KOPT-K1 (cell line): Measurements from ENCODE around the gene NR2C1.
"Not testable (repeated sequence)": the region's sequence is repeated elsewhere in the genome, so short reads cannot be mapped to it uniquely, and the experiment has no call there.

Experiments used
- H3K27ac ChIP-seq: fragments of 200-600 bp; sonication (generic); 2 replicates; pipeline ENCODE4 v1.5.1; 2016; ENCODE audit warnings: antibody characterized with exemption, mild to moderate bottlenecking, low read depth, low read length; ENCODE audit not compliant: poor library complexity, severe bottlenecking
- H3K36me3 ChIP-seq: fragments of 200-600 bp; sonication (generic); 2 replicates; pipeline ENCODE4 v1.5.1; 2017; ENCODE audit warnings: antibody characterized with exemption, mild to moderate bottlenecking, low read length, moderate library complexity; ENCODE audit not compliant: insufficient read depth
- H3K9me3 ChIP-seq: fragments of 200-600 bp; sonication (generic); 2 replicates; pipeline ENCODE4 v1.5.1; 2017; ENCODE audit warnings: antibody characterized with exemption, low read length, mild to moderate bottlenecking; ENCODE audit not compliant: insufficient read depth, poor library complexity, severe bottlenecking

NR2C1 gene

DNA sequence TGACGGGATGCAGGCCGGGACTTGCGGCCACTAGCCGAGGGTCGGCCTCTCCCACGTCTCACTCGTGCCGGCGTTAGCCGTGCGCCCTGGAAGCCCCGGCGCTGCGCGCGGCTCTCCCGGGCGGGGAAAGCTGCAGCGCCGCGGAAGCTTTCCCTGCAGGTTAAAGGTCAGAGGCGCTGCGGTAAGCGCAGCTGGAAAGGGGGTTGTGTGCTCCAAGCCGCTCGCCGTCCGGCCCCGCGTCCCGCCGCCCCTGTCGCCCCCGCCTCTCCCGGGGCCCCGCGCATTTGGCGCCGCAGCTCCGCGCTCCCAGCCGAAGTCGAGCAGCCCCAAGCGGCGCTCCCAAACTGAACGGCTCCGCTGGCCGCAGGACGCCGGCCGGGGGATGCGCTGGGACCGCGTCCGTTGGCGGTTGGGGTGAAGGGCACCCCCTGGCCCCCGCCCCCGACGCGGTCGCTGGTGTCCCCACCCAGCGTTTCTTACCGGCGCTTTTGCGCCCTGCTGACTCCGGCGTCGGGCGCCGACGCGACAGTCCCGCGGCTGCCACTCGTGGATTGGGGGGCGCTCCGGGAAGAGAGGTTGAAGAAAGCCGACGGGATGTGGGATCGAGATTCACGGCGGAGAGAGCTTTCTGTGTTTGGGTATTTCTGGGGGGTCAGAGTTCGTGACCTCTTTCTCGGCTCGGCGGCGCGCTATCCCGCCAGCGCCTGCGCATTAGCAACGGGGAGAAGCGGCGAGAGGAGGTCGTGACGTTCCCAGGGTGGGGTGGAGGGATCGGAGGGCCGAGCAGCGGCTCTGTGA is at the start of gene NR2C1:
Gene NR2C1, minus strand, starts transcription at position 719 of the 798 bp plus-strand sequence. CDS start 6,234 bp downstream, outside the sequence.
- H3K27ac ChIP-seq: peak within 1 kb of the TSS; percentile 87
- H3K36me3 ChIP-seq: peaks cover 36% of the 10 kb centered on the region
- no peaks in the 10 kb centered on the region for H3K9me3 ChIP-seq

DNA sequence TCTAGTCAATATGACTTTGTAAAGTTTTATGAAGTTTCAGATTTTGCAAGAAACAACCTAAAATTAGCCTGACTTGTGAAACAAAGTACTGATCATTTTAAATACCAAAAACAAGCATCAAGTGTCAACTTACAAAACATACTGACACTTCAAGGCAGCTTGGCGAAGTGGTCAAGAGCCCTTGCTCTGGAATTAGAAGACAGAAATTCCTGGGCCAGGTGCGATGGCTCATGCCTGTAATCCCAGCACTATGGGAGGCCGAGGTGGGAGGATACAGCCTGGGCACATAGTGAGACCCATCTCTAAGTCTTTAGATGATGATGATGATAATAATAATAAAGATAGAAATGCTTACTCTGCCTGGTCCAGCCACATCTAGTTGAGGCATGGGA is 45.4 kb upstream of the NR2C1 start:
- no peaks in the 10 kb centered on the region for H3K36me3 ChIP-seq
- no peak overlapping the region for H3K27ac ChIP-seq
- no peaks in the 10 kb centered on the region for H3K9me3 ChIP-seq

DNA sequence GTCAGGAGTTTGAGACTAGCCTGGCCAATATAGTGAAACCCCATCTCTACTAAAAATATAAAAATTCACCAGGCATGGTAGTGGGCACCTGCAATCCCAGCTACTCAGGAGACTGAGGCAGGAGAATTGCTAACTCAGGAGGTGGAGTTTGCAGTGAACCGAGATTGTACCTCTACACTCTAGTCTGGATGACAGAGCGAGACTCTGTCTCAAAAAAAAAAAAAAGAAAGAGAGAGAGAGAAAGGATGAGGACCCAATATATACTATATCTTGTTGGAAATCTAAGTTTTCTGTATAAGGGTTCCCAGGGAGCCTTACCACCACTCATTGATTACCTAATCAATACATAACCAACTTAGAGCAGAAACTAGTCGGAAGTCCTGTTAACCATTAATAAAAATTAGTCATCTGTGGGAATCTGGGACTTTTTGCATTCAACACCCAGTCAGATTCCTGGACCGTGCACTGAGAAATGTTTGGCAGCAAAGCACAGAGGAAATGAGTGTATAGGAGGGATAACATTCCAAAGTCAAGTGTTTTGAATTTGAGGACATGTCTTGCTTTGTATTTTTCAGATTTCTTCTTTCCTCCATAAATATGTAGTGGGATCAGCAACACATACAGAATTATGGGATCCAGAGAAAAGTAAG is 44.8 kb upstream of the NR2C1 start:
- no peak overlapping the region for H3K27ac ChIP-seq

DNA sequence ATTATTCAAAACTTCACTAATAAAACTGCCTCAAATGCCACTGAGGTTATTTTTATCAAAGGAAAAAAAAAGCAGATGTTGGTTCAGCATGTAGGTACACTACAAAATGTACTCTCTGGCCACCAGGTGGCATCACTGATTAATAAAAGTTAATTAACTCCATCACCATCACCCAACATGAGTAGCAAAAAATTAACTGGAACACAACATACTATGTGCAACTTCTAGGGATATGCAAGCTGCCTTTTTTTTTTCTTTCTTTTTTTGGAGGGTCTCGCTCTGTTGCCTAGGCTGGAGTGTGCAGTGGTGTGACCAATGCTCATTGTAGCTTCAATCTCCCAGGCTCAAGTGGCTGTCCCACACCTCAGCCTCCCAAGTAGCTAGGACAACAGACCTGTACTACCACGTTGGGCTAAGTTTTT is 43.8 kb upstream of the NR2C1 start:
- Histone ChIP-seq H3K36me3 (no peaks in the 10 kb centered on the region), H3K9me3 (no peaks in the 10 kb centered on the region), H3K27ac (no peak overlapping the region)

More for the DNA sequence above, 44.8 kb upstream of the NR2C1 start:
- no peaks in the 10 kb centered on the region for H3K9me3 ChIP-seq
- H3K36me3 ChIP-seq: no peaks in the 10 kb centered on the region

DNA sequence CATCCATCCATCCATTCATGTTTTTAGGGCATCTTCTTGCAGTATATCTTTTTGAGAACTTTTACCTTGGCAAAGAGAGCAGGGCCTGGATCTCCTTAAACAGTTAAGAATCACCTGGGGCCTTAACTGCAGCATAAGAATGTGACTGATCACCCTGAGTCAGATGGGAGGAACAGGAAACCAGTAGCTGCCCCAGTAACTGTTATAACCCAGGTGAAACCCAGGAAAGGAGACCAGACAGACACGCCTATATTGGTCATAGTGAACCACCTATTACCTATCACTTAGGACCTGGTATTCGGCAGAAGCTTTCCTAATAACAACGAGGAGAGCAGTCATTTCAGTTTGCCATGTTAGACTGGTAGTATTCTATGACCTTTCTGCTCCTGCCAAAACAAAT is 43.4 kb upstream of the NR2C1 start:
- Histone ChIP-seq H3K27ac (no peak overlapping the region), H3K36me3 (no peaks in the 10 kb centered on the region), H3K9me3 (no peaks in the 10 kb centered on the region)

DNA sequence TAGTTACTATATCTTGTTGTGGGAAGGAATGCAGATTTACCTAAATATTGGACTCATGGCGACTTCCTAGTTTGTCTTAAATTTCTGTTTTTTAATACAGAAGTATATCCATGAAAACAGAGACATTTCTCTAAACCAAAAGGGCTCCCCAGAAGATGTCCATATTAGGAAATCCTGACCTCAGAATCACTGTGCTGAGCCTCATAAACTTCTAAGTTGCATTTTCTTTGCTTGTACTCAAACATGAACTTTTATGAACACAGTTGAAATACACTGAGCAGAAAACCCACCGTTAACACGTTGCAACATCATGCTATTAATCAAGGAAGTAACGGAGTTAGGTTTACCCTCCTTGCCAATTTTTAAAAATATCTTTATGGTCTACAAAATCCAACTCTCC is 42.9 kb upstream of the NR2C1 start:
- Histone ChIP-seq H3K9me3 (no peaks in the 10 kb centered on the region), H3K27ac (no peak overlapping the region), H3K36me3 (no peaks in the 10 kb centered on the region)

DNA sequence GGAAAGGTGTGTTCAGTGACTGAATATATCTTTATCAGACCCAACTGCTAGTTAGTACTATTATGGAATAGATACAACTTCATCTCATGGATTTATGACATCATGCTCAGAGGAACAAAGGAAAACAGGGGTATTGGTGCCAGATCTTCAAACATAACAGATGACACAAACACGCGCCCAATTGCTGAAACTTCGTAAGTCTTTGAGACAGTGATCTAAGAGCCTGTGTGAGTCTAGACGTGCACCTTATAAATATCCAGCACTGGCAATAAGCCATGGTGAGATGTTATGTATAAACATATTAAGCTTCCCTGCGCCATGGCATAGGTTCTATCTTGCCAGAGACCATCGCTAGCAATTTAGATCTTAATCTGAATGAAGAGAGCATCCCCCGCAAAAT is 42.2 kb upstream of the NR2C1 start:
- no peaks in the 10 kb centered on the region for H3K36me3 ChIP-seq
- H3K27ac ChIP-seq: no peak overlapping the region
- H3K9me3 ChIP-seq: no peaks in the 10 kb centered on the region

DNA sequence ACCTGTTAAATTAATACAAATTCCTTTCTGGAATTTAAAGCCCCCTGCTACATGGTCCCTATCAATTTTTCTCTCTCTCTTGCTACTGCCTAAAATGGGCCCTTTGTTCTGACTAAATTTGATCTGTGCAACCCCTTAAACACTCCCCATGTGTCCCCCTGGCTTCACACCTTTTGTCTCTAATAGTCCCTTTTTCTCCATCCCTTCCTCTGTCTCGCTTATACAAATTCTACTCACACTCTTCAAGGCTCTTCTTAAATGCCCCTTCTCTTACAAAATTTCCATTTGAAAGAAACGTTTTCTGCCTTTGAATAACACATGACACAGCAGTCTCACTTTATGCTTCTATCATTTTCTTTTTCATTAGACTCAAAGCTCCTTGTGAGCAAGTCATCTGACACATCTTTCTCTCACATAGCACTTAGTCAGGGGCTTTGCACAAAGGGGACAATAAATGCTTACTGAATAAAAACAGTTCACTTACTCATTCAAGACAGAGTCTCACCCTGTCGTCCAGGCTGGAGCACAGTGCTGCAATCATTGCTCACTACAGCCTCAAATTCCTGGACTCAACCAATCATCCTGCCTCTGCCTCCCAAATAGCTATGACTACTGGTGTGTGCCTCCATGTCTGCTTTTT is 41.5 kb upstream of the NR2C1 start:
- no peak overlapping the region for H3K27ac ChIP-seq
- no peaks in the 10 kb centered on the region for H3K36me3 ChIP-seq
- H3K9me3 ChIP-seq: no peaks in the 10 kb centered on the region

DNA sequence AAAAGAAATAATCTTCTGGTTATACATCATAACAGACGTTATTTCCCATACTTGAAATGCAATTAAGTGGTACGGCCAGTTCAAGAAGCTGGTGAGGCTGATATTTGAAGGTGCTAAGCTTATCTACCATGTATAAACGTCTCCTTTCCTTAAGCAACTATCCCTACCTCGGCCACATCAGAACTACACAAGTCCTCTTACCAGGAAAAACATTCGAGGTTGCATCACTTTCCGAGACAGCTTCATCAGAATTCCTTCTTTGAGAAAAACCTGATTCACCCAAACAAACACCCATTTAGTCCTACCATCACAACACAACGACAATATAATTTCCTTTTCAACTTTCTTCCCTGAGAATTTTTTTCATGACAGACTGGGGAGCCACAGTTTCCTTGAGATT is 33.9 kb upstream of the NR2C1 start:
- Histone ChIP-seq H3K27ac (no peak overlapping the region), H3K36me3 (no peaks in the 10 kb centered on the region), H3K9me3 (no peaks in the 10 kb centered on the region)

DNA sequence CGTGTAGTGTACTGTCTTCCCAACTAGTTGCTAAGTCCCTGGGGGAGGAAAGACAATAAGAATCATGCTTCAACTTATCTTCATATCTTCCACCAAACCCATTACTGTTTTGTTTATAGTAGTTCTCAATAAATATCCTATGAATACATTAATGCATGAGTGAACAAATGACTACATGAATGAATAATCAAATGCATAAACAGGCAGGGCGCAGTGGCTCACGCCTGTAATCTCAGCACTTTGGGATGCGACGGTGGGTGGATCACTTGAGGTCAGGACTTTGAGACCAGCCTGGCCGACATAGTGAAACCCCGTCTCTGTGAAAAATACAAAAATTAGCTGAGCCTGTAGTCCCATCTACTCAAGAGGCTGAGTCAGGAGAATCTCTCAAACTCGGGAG is 32.1 kb upstream of the NR2C1 start:
- Histone ChIP-seq H3K36me3 (no peaks in the 10 kb centered on the region), H3K27ac (no peak overlapping the region), H3K9me3 (no peaks in the 10 kb centered on the region)

DNA sequence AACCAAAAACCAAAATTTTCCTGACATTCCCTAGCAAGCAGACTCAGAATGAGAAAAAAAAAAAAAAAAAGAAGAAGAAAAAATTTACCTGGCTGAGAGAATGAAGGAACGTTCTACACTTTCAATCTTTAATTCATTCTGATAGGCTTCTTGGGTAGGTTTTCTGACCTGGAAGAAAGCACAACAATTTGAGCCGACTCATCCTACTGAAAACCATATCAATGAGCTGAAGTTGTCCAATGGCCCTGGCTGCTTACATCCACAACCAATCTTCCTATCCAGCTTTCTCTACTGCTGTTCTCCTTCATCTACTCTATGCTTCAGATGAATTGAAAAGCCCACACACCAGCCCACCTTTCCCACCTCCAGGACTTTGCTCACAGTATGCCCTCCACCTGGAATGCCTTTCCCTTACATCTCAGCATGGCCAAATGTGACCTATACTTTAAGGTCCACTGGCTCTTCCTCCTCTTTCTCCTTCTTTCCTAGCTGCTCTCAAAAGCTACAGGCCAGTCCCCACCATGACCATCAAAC is 31.6 kb upstream of the NR2C1 start:
- no peak overlapping the region for H3K27ac ChIP-seq
- no peaks in the 10 kb centered on the region for H3K36me3 ChIP-seq
- no peaks in the 10 kb centered on the region for H3K9me3 ChIP-seq

DNA sequence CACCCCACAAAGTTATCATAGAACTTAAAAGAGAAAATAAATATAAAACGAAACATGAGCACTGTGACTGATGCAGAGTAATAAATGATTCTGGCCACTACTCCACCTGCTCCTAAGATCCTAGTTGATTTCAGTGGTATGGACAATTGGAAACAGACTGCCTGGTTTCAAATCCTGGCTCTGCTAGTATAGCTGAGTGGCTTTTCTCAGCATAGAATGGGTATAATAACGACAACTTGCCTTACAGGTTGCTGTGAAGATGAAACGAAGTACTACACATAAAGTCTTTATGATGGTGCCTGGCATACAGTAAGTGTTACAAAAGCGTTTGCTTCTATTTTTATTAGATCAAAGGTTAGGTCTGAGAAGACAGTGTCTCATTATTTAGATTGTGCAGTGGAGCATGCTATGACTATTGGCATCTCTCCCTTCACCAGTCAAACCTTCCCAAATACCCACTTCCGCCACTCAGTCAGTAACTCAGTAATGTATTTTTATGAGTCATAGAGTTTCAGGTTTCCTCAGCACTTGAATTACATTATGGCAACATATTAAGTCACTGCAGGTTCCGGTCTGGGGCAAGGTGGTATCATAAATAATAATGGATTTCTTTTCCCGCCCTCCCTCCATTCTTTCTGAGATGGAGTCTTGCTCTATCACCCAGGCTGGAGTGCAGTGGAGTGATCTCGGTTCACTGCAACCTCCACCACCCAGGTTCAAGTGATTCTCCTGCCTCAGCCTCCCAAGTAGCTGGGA is 29.7 kb upstream of the NR2C1 start:
- Histone ChIP-seq H3K36me3 (no peaks in the 10 kb centered on the region), H3K9me3 (no peaks in the 10 kb centered on the region), H3K27ac (no peak overlapping the region)

DNA sequence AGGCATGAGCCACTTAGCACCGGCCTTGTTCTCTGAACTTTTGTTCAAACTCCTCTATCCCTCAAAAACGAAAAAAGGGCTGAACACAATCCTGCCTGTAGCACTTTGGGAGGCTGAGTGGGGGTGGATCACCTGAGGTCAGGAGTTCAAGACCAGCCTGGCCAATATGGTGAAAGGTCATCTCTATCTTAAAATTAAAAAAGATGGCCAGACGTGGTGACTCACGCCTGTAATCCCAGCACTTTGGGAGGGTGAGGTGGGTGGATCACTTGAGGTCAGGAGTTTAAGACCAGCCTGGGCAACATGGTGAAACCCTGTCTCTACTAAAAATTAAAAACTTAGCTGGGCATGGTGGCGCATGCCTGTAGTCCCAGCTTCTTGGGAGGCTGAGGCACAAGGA is 28.5 kb upstream of the NR2C1 start:
- not testable (repeated sequence) for H3K36me3 ChIP-seq, H3K9me3 ChIP-seq, H3K27ac ChIP-seq

DNA sequence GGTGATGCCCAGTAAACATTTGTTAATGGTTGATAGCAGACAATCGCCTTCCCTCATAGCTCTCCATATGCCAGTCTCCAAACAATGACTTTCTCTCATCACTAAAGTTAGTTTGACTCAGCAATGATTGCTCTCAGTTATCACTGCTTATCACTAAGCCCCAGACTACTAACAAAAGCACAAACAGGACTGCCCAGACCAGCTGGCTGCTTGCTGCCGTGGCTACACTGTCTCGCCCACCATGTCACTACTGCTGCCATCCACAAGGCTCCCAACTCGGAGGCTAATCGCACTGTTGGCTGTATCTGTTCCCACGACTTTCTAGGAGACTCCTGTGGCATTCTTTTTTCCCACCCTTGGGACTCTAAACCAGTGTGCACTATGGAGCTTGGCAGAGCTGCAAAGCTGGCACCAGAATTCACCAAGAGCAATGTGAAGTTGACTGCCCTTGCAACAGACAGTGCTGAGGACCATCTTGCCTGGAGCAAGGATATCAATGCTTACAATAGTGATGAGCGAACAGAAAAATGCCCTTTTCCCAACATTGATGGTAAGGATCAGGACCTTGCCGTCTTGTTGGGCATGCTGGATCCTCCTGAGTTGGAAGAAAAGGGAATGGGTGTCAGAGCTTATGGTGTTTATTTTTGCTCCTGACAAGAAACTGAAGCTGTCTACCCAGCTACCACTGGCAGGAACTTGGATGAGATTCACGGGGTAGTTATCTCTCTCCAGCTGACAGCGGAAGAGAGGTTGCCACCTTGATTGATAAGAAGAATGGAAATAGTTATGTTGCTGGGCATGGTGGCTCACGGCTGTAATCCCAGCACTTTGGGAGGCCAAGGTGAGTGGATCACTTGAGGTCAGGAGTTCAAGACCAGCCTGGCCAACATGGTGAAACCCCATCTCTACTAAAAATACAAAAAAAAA is 27.1 kb upstream of the NR2C1 start:
- no peak overlapping the region for H3K27ac ChIP-seq
- H3K36me3 ChIP-seq: no peaks in the 10 kb centered on the region
- no peaks in the 10 kb centered on the region for H3K9me3 ChIP-seq
